Karpas-422 (cell line): ENCODE measurements around the gene HHIPL1. TPM values are rescaled to one million over a fixed set of nuclear protein-coding genes. Genes with fewer than 3 reads are reported as not detected.

ENCODE experiments used
- DNase-seq: peaks from one replicate; pipeline ENCODE4 v3.0.0-alpha.2; 2015
- H2AFZ ChIP-seq: fragments of 200-600 bp; sonication (generic); 2 replicates; pipeline ENCODE4 v1.6.1; 2014; ENCODE audit warnings: antibody characterized with exemption, low read length, mixed read lengths
- H3K27ac ChIP-seq: fragments of 200-600 bp; sonication (generic); 2 replicates; pipeline ENCODE4 v1.5.1; 2014; ENCODE audit warnings: mild to moderate bottlenecking, low read length, moderate library complexity
- H3K27me3 ChIP-seq: fragments of 200-600 bp; sonication (generic); 2 replicates; pipeline ENCODE4 v1.6.1; 2014; ENCODE audit warnings: low read length, mixed read lengths
- H3K36me3 ChIP-seq: fragments of 200-600 bp; sonication (generic); 2 replicates; pipeline ENCODE4 v1.6.1; 2014; ENCODE audit warnings: low read length, mixed read lengths; ENCODE audit not compliant: insufficient read depth
- H3K4me1 ChIP-seq: fragments of 200-600 bp; sonication (generic); 2 replicates; pipeline ENCODE4 v1.6.1; 2014; ENCODE audit warnings: mild to moderate bottlenecking, low read length, mixed read lengths
- H3K4me2 ChIP-seq: fragments of 200-600 bp; sonication (generic); 2 replicates; pipeline ENCODE4 v1.6.1; 2014; ENCODE audit warnings: low read length, low read depth, mild to moderate bottlenecking; ENCODE audit not compliant: poor library complexity, severe bottlenecking
- H3K4me3 ChIP-seq: fragments of 200-600 bp; sonication (generic); 2 replicates; pipeline ENCODE4 v1.5.1; 2014; ENCODE audit warnings: mild to moderate bottlenecking, antibody characterized with exemption, low read length, mixed read lengths
- H3K79me2 ChIP-seq: fragments of 200-600 bp; sonication (generic); 2 replicates; pipeline ENCODE4 v1.6.1; 2014; ENCODE audit warnings: mild to moderate bottlenecking, low read length, mixed read lengths
- H3K9ac ChIP-seq: fragments of 200-600 bp; sonication (generic); 2 replicates; pipeline ENCODE4 v1.6.0; 2014; ENCODE audit warnings: low read length
- H3K9me2 ChIP-seq: fragments of 200-600 bp; sonication (generic), shearing (Covaris generic); replicated peaks from 2 replicates; pipeline ENCODE4 v1.6.0; 2014; ENCODE audit warnings: mild to moderate bottlenecking, low read length, moderate library complexity; ENCODE audit not compliant: insufficient read depth
- H3K9me3 ChIP-seq: fragments of 300-700, 200-600 bp; sonication (generic); 2 replicates; pipeline ENCODE4 v1.6.1; 2014; ENCODE audit warnings: low read length, mixed read lengths
- H4K20me1 ChIP-seq: fragments of 200-600 bp; sonication (generic); 2 replicates; pipeline ENCODE4 v1.6.1; 2014; ENCODE audit warnings: mild to moderate bottlenecking, antibody characterized with exemption, low read length, low read depth; ENCODE audit not compliant: insufficient read depth
- total RNA-seq: library from RNA; depleted of rRNA; stranded (reverse); fragments of >200 nt; shearing (Covaris generic); gene quantifications from 2 replicates; pipeline ENCODE4 v1.2.3, GENCODE V29; 2014; ENCODE audit warnings: low replicate concordance

Gene HHIPL1
- total RNA-seq, 1 experiment from 2014 or later = not detected

DNA sequence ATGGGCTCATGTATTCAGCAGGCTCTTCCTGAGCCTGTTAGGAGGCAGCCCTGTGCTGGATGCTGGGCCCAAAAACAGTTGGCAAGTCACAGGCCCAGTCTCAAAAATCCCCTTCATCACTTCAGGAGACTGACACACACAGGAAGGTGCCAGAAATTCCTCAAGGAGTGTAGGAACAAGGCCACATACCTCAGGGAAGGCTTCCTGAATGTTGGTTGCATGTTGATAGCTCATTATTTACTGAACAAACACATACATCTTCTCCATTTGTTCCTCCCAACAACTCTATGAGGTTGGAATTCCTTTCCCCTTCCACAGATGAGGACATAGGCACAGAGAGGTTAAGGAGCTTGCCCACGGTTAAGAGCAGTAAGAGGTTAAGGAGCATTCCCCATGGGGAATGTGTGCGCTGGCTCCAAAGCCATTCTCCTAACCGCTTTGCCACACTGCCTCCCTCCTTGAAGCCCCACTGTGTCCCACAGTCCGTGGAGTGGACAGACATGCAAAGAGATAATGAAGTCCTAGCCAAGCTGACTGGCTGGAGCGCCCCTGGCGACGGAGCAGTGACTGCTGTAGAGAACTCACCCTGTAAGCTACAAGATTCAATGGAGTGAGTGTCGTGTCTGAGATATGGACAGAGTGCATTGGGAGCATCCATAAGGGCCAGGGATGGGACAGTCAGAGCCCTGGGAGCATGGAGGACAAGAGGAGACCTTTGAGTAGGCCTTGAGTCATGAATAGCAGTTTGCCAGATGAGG is 3.3 kb downstream of the HHIPL1 start:
- Histone ChIP-seq H3K4me1 (no peaks in the 10 kb centered on the region), H3K4me3 (no peak overlapping the region), H4K20me1 (peaks cover 5% of the 10 kb centered on the region; the same call in 1 of the 2 replicates), H3K36me3 (no peaks in the 10 kb centered on the region), H3K9ac (no peak overlapping the region), H2AFZ (no peak overlapping the region), H3K9me3 (no peaks in the 10 kb centered on the region), H3K9me2 (no peaks in the 10 kb centered on the region), H3K4me2 (no peak overlapping the region), H3K27me3 (no peaks in the 10 kb centered on the region), H3K79me2 (no peaks in the 10 kb centered on the region), H3K27ac (no peak overlapping the region)
- DNase-seq = no peak

DNA sequence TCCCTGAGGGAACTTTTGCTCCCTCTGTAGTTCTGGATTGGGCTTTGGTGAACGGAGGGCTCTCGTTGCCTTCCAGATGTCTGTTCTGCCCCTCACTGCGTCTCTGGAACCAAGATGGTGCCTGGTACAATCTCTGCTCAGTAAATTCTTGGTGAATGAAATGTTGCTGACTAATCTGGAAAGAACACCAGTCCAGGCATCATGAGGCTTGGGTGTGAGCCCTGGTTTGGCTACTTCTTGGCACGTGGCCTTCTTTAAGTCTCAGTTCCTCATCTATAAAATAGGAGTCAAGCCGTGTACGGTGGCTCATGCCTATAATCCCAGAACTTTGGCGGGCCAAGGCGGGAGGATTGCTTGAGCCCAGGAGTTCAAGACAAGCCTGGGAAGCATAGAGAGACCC is 4.3 kb downstream of the HHIPL1 start:
- Histone ChIP-seq H3K4me3 (no peak overlapping the region), H3K27me3 (no peaks in the 10 kb centered on the region), H3K4me2 (no peak overlapping the region), H3K4me1 (no peaks in the 10 kb centered on the region), H3K36me3 (no peaks in the 10 kb centered on the region), H2AFZ (no peak overlapping the region), H3K9me3 (no peaks in the 10 kb centered on the region), H3K9ac (no peak overlapping the region), H3K79me2 (no peaks in the 10 kb centered on the region), H3K9me2 (no peaks in the 10 kb centered on the region), H4K20me1 (peaks cover 5% of the 10 kb centered on the region; the same call in 1 of the 2 replicates), H3K27ac (no peak overlapping the region)
- no peak for DNase-seq

DNA sequence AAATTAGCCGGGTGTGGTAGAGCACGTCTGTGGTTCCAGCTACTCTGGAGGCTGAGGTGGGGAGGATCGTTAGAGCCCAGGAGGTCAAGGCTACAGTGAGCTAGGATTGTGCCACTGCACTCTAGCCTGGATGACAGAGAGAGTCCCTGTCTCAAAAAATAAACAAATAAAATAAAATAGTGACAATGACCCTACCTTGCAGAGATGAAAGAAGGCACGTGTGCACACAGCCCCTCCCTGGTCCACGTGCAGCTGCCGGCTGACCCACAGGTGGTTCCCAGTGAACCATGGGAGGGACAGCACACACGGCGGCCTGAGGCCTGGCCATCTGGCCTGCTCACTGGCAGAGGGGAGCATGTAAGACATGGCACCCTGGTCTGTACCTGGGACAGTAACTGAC is 4.7 kb downstream of the HHIPL1 start:
- H3K4me2 ChIP-seq = no peak overlapping the region
- no peaks in the 10 kb centered on the region for H3K9me3 ChIP-seq
- H3K4me1 ChIP-seq = no peaks in the 10 kb centered on the region
- H2AFZ ChIP-seq = no peak overlapping the region
- H3K27ac ChIP-seq = no peak overlapping the region
- H3K9me2 ChIP-seq = no peaks in the 10 kb centered on the region
- no peaks in the 10 kb centered on the region for H3K27me3 ChIP-seq
- peaks cover 5% of the 10 kb centered on the region; the same call in 1 of the 2 replicates for H4K20me1 ChIP-seq
- no peaks in the 10 kb centered on the region for H3K79me2 ChIP-seq
- no peaks in the 10 kb centered on the region for H3K36me3 ChIP-seq
- H3K4me3 ChIP-seq = no peak overlapping the region
- no peak overlapping the region for H3K9ac ChIP-seq
- no peak for DNase-seq

DNA sequence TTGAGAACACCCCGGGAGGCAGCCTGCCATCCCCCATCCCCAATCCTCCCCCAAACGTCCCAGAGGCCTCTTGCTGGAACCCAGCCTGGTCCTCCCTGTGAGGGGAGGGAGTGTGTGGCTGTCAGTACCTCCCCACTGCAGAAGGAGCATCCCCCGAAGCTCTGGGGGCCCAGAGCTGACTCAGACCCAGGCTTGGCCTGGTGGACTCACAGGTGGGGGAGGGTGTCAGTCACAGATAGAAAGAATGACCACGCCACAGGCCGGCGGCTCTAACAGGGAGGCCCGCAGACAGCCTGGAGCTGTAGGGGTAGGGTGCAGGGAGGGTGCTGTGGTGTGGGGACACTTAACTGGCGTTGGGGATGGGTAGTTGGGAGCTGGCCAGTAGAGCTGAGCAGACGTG is 5.3 kb downstream of the HHIPL1 start:
- H3K4me1 ChIP-seq = no peaks in the 10 kb centered on the region
- no peak overlapping the region for H3K9ac ChIP-seq
- H4K20me1 ChIP-seq = peaks cover 5% of the 10 kb centered on the region; the same call in 1 of the 2 replicates
- no peak overlapping the region for H3K4me2 ChIP-seq
- no peak overlapping the region for H3K27ac ChIP-seq
- no peaks in the 10 kb centered on the region for H3K9me2 ChIP-seq
- no peak overlapping the region for H3K4me3 ChIP-seq
- H2AFZ ChIP-seq = no peak overlapping the region
- no peaks in the 10 kb centered on the region for H3K9me3 ChIP-seq
- H3K79me2 ChIP-seq = no peaks in the 10 kb centered on the region
- no peaks in the 10 kb centered on the region for H3K36me3 ChIP-seq
- H3K27me3 ChIP-seq = no peaks in the 10 kb centered on the region
- DNase-seq = no peak

DNA sequence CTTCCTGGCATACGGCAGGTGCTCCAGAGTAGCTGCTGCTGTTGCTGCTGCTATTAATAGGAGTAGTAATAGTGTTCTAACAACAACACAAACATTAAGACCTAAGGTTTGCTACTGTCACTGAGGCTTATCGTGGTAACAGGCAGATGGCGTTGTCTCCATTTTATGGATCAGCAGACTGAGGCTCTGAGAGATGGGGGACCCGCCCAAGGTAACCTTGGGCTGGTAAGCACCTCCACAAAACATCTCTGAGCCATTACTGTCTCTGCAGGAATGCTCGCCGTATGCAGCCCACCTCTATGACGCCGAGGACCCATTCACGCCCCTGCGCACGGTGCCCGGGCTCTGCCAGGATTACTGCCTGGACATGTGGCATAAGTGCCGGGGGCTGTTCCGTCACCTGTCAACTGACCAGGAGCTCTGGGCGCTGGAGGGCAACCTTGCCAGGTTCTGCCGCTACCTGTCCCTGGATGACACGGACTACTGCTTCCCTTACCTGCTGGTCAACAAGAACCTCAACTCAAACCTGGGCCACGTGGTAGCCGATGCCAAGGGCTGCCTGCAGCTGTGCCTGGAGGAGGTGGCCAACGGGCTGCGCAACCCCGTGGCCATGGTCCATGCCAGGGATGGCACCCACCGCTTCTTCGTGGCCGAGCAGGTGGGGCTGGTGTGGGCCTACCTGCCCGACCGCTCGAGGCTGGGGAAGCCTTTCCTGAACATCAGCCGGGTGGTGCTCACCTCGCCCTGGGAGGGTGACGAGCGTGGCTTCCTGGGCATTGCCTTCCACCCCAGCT is 7.2 kb downstream of the HHIPL1 start:
- Histone ChIP-seq H3K9ac (no peak overlapping the region), H3K36me3 (no peaks in the 10 kb centered on the region), H3K79me2 (no peaks in the 10 kb centered on the region), H3K4me2 (no peak overlapping the region), H3K4me1 (no peaks in the 10 kb centered on the region), H4K20me1 (peaks cover 5% of the 10 kb centered on the region; the same call in 1 of the 2 replicates), H3K4me3 (no peak overlapping the region), H3K9me3 (no peaks in the 10 kb centered on the region), H3K9me2 (no peaks in the 10 kb centered on the region), H3K27ac (no peak overlapping the region), H3K27me3 (no peaks in the 10 kb centered on the region), H2AFZ (no peak overlapping the region)
- DNase-seq = no peak

DNA sequence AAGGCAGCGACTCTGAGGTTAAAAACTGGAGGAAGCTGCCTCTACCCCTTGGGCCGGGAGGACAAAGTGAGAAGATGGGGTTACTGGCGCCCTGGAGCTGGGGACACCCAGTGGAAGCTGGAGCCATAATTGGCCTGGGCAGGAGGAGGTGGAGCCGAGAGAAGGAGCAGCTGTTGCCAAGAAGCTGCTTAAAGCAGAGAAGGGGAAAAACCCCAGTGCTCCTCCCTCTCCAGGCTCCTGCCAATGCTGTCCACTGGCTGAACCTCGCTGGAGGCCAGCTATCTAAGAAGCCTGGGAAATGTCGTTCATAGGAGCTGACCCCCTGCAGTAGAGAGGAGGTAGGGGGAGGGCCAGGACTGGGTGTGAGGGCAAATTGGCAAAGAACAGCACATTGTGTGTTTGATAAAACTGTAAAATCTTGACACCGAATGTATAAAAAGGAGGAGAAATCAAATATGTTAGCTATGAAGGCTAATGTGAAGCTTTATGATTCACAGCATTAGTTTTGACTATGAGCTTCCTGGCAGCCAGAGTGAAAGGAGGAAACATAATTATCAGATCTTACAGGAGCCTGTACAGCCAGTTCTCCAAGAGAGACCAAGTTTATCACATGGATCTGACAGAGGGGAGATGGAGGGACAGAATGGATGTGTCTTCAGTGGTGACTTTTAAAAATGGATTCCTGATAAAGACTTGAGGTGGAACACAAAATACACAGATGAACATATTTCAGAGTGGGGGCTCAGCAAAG is 9.5 kb downstream of the HHIPL1 start:
- H3K9me3 ChIP-seq = no peaks in the 10 kb centered on the region
- no peak overlapping the region for H3K27ac ChIP-seq
- no peaks in the 10 kb centered on the region for H3K36me3 ChIP-seq
- no peaks in the 10 kb centered on the region for H3K4me1 ChIP-seq
- H3K9ac ChIP-seq = no peak overlapping the region
- H3K4me2 ChIP-seq = no peak overlapping the region
- no peaks in the 10 kb centered on the region for H3K79me2 ChIP-seq
- H4K20me1 ChIP-seq = no peaks in the 10 kb centered on the region
- no peak overlapping the region for H2AFZ ChIP-seq
- H3K27me3 ChIP-seq = no peaks in the 10 kb centered on the region
- no peak overlapping the region for H3K4me3 ChIP-seq
- no peak for DNase-seq
- H3K9me2 ChIP-seq = no peaks in the 10 kb centered on the region

DNA sequence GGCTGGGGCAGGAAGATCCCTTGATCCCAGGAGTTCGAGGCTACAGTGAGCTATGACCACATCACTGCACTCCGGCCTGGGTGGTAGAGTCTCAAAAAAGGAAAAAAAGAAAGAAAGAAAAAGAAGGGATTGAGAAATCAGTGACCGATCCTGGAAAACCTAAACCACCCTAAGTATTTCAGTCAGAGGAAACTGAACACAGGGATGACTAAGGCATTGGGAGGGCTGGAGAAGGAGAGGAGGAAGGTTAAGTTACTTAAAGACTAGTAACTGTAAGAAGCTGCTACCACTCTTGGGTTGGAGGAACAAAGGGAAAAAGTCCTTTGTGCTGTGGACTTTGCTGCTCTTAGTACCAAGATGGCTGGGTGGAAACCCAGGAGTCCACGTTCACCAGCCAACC is 10.6 kb downstream of the HHIPL1 start:
- Histone ChIP-seq H3K4me3 (no peak overlapping the region), H3K9me3 (no peaks in the 10 kb centered on the region), H2AFZ (no peak overlapping the region), H3K79me2 (no peaks in the 10 kb centered on the region), H3K27ac (no peak overlapping the region), H3K9me2 (no peaks in the 10 kb centered on the region), H3K27me3 (no peaks in the 10 kb centered on the region), H4K20me1 (no peaks in the 10 kb centered on the region), H3K9ac (no peak overlapping the region), H3K4me2 (no peak overlapping the region), H3K4me1 (no peaks in the 10 kb centered on the region), H3K36me3 (no peaks in the 10 kb centered on the region)
- DNase-seq = no peak

DNA sequence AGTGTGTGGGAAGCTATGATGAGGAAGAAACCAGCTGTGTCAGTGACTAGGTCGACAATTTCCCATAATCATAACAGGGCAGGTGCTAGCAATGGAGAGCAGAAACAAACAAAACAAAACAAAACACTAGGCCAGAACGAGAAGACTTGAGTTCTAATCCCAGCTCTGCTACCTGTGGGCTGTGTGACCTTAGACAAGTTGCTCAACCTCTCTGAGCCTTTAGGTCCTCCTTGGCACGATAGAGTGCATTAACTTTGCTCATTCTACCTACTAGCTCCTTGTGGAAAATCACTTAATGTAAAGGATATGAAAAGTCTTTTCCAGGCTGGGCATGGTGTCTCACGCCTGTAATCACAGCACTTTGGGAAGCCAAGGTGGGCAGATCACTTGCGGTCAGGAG is 11.2 kb downstream of the HHIPL1 start:
- Histone ChIP-seq H4K20me1 (no peaks in the 10 kb centered on the region), H3K27me3 (no peaks in the 10 kb centered on the region), H3K4me1 (no peaks in the 10 kb centered on the region), H3K9me3 (no peaks in the 10 kb centered on the region), H3K4me3 (no peak overlapping the region), H2AFZ (no peak overlapping the region), H3K79me2 (no peaks in the 10 kb centered on the region), H3K27ac (no peak overlapping the region), H3K9me2 (no peaks in the 10 kb centered on the region), H3K4me2 (no peak overlapping the region), H3K36me3 (no peaks in the 10 kb centered on the region), H3K9ac (no peak overlapping the region)
- DNase-seq = no peak
